B cell (primary cell): ENCODE results near the gene PSMC5.

ENCODE experiments used
- EZH2 ChIP-seq: IDR thresholded peaks from 2 replicates; pipeline ENCODE4 v1.6.1; 2012; ENCODE audit warnings: borderline replicate concordance, low read depth, mild to moderate bottlenecking, moderate library complexity, low read length; ENCODE audit not compliant: insufficient read depth, poor library complexity, severe bottlenecking
- TF ChIP-seq, protein P1 (sequence below): fragments of 200-600 bp; IDR thresholded peaks from one replicate; pipeline ENCODE4 v1.8.0; 2022; ENCODE audit warnings: antibody characterized with exemption, mild to moderate bottlenecking

GRCh38 chr17:63827801-63828221 is 580 bp downstream of the PSMC5 start:
- no peak for TF ChIP-seq EZH2
- TF ChIP-seq, protein P1, sequence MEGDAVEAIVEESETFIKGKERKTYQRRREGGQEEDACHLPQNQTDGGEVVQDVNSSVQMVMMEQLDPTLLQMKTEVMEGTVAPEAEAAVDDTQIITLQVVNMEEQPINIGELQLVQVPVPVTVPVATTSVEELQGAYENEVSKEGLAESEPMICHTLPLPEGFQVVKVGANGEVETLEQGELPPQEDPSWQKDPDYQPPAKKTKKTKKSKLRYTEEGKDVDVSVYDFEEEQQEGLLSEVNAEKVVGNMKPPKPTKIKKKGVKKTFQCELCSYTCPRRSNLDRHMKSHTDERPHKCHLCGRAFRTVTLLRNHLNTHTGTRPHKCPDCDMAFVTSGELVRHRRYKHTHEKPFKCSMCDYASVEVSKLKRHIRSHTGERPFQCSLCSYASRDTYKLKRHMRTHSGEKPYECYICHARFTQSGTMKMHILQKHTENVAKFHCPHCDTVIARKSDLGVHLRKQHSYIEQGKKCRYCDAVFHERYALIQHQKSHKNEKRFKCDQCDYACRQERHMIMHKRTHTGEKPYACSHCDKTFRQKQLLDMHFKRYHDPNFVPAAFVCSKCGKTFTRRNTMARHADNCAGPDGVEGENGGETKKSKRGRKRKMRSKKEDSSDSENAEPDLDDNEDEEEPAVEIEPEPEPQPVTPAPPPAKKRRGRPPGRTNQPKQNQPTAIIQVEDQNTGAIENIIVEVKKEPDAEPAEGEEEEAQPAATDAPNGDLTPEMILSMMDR = peak; percentile 21
